TTC549 (cell line): ENCODE results near the gene KYNU.
"Not testable (repeated sequence)": the region's sequence is repeated elsewhere in the genome, so short reads cannot be mapped to it uniquely, and the experiment has no call there.

Experiments used
- FAIRE-seq: peaks from 2 replicates; lab custom pipeline; 2012; peaks lifted over from hg19 to GRCh38; lab: Jason Lieb, UNC

Gene KYNU

DNA sequence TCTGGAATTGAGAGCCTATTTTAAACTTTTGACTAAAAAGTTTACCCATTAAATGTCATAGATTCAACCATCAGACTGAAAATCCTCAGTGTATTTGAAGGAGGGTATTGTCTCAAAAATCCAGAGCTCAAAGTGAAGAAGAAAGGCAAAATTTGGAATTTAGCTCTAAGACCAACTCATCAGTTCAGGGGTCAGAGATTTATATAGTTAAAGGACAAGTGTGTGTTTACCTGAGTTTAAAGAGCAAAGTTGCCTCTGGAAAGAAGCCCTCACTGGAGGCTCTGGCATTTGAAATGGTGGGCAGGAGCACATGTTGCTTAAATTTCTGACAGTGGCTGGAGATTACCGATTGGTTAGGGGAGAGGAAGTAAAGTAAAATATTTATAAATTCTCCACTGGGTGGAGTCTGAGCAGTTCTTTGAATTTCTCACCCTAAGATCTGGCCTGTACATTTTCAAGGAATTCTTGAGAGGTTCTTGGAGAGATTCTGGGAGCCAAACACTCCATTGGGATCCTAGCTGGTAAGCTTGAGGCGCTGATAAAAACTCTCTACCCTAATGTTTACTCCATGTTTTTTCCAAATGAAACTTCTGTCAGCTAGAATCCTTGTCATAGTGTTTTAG is at the start of gene KYNU:
KYNU (plus strand) TSS at position 449 of the 623 bp plus-strand sequence. CDS start 7,704 bp downstream, outside the sequence.
- FAIRE-seq, result no peak

DNA sequence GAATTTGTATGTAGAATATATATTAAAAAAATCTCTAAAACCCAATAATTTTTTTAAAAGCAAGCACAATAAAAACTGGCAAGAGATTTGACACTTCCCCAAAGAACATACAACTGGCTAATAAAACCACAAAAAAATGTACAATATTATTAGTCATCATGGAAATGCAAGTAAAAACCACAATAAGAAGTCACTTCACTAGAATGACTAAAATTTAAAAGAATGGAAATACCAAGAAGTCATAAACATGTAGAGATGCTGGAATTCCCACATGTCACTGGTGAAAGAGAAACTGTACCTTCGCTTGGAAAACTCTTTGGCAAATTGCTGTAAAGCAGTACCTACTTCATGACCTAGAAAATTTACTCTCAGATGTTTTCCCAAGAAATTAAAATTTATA is 43.4 kb upstream of the KYNU start:
- no peak for FAIRE-seq

DNA sequence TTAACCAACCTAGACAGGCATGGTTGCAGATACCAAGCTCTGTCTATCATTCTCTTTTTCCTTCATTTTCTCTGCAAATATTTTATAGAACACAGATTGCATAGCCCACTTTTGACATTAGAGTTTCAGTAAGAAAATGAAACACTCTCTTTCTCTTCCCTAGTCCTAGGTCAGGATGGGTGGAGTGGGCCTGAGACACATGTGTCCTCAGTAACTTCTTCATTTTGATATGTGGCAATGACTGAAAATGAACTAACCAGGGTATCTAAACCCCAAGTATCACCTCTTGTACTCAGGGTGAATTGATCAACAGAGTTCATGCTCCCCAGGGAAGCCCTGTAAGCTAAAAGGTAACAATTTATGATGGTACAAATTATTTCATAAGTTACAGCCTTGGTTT is 37.0 kb upstream of the KYNU start:
- FAIRE-seq, result no peak

DNA sequence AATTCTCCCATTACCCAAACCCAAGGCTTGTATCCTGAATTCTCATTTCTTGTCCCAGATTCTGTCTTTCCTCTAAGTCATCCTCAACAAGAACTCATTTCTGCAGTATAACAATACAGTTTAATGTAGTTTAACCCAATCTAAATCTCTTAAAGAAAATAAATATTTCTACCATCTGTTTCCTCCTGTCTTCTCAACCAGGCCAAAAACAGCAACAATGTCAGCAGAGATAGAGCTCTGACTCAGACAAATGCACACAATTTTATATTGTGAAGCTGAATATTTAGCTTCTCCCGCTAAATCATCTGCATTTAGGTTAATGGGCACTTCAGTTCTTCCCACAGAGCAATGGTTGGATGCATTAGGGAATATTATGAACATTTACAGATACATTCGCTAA is 35.7 kb upstream of the KYNU start:
- FAIRE-seq, result no peak

DNA sequence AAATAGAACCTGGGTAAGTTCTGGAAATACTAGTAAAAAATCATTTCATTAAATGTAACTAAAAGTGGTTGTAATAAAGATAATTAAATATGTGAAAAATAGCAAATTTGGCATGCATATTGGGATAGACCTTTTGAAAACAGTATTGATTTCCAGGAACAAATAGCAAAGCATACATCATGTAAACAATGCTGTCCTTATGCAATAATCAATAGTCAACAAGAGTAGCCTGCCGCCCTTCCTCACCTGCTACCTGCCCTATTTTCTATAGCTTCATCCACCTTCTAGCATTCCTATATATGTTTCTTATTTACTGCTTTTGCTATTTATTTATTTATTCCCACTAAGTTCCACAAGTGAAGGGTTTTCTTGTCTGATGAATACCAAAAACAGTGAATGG is 35.1 kb upstream of the KYNU start:
- no peak for FAIRE-seq

DNA sequence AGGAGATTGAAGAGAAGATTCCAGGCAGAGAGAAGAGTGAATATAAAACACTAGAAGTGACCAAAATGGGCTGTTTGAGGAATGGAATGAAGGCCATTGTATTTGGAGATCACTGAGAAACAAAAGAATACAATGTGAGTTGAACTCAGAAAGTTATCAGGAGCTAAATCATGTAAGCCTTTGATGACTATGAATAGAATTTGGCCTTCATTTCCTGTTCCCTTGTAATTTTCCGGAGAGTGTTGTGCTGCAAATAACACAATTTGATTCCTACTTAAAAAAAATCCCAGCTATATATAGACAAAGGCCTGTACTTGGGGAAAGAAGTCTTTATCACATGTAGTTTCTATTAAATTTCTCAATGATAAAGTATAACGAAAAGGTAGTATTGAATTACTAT is 33.7 kb upstream of the KYNU start:
- no peak for FAIRE-seq

DNA sequence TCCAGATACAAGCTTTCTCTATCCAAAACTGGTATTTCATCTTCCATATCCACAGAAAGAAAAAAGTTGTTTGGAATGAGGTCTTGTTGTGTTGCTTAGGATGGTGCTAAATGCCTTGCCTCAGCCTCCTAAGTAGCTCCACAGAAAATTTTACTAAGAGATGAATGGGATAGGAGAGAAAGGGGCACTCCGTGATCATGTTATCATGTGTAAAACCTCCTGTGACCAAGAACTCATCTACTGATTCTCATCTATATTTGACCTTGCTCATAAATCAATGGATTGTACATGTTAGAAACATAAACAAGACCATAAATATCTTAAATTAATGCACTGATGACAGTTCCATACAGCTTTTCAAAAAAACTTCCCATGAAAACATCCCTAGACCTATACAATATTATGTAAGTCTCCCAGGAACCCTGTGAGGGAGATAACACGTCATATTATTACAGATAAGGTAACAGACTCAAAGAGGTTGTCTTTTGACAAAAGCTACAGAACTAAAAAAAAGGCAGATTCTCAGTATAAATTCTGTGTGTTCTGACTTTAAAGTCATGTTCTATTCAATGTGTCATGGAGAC is 29.3 kb upstream of the KYNU start:
- FAIRE-seq, result no peak

DNA sequence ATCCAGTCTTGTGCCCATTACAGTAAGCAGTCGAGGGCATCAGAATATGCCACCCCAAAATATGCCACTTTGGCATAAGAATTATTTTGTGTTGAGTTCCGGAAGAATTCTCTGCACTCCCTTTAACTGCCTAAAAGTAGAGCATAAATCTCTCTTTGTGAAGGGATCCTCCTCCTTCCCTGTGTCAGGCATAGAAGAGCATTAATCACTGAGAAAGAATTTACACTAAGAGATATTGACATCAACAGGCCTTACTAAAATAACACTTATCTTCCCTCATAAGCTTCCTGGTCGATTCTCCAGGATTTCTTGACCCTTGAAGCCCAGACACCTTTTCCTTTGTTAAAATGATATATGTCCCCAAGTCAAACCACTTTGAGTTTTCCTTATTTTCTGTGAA is 27.6 kb upstream of the KYNU start:
- no peak for FAIRE-seq

DNA sequence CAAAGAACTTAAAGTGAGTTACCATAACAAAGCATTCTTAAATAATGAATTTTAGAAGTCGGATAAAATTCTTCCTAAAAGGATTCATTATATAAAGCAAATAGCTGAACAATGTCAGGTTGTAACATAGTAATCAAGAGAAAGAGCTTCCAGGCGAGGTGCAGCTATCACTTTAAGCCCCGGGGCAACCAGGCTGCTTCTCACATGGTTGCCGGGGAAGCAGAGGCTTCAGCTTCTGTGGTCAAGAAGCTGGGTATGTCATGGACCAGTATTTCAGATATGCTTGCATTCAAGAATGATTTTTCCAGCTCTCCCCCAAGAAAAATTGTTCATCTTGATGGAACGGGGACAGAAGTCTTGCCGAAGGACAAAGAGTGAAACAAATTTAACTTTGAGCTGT is 23.6 kb upstream of the KYNU start:
- FAIRE-seq, result no peak

DNA sequence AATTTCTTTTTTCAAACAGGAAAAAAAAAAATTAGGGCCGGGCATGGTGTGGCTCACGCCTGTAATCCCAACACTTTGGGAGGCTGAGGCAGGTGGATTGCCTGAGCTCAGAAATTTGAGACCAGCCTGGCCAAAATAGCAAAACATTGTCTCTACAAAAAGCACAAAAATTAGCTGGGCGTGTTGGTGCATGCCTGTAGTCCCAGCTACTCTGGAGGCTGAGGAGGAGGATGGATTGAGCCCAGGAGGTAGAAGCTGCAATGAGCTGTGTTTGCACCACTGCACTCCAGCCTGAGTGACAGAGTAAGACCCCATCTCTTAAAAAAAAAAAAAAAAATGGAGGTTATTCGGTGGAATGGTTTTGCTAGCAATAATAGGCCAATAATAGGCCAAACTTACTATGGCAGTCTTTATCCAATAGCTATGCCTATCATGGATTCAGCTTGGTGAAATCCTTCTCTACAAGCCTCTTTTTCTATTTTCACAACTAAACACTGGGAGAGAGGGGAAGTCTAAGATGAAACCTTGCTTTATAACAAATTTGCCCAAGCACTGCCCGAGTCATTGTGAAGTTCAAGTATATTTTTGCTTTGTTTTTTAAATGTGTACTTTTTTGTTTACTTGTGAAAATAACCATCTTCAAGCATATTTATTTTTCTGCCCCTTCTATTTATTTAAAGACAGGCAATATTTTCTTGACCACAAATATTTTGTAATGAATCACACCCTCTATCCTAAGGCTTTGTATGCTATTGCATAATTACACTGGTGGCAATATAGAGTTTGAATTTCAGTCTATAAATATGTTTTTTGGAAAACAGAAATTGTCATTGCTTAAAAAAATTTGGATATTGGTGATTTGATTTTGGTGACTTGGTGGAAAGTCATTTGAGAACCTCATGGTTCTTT is 20.0 kb upstream of the KYNU start:
- FAIRE-seq, result no peak

DNA sequence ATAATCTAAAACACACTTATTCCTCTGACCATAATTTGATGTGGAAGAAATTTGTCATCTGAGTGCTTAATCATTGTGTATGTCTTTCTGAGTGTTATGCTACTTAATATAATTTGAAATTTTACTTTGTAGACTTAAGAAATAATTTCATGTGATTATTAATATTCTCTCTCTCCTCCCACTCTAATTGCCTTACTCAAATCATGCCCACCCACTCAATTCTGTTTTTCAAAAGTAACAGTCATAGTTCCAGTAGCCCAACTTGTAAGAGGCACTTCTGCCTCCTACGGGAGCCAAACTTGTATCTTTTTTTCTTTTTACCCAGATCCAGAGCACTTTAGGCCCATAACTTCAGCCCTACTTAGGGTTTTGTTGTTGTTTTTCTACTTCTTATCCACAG is 18.5 kb upstream of the KYNU start:
- no peak for FAIRE-seq

DNA sequence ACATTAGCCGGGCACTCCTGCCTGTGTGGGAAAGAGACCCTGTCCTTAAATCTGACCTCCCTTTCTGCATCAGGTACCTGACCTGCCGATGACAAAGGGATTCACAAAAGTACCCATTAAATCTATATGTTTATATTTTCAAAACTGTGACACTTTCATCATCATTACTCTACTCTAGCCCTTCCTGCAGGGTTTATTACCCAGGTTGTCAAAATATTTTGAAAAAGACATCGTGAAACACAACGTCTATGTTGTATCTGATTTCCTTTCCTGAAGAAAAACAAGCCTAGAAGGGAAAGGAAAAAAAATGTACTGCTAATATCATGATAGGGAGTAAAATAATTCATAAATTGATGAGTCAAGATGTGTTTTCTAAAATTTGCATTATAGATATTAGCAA is 15.2 kb upstream of the KYNU start:
- FAIRE-seq, result no peak

DNA sequence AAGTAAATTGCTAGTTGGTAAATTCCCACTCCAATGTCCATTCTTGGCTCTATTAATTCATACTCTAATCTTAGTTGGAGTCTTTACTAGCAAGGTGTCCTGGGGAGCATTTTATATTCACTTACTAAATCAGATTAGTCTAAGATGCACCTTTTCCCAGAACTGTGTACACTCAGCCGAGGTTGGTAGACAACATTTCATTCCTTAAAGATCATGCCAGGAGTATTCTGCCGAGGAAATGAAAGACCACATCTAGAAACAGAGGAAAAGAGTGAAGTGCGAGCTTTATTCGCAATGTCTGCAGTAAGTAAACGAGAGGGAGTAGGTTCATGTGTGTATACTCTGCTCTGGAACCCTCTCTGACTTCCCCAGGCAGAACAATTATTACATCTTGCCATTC is 14.6 kb upstream of the KYNU start:
- no peak for FAIRE-seq

DNA sequence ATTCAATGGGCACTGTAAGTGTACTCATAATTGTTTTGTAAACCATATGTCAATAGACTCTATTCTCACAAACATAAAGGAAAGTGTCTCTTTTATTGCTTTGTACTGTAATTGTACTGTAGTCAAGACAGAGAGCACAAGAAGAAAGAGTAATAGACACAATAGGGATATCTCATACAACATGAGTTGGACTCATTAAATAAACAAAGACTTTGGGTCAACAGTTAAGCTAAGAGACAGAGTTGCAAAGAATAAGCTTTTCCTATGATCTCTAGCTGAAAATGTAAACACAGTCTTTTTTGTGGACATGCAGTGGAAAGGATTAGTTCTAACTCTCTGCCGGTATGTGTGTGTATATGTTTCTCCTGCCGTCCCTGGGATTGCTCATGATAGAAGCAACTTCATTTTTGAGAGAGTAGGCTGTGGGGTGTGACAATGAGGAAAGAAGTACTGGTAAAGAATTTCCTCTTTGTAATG is 13.9 kb upstream of the KYNU start:
- FAIRE-seq, result no peak

DNA sequence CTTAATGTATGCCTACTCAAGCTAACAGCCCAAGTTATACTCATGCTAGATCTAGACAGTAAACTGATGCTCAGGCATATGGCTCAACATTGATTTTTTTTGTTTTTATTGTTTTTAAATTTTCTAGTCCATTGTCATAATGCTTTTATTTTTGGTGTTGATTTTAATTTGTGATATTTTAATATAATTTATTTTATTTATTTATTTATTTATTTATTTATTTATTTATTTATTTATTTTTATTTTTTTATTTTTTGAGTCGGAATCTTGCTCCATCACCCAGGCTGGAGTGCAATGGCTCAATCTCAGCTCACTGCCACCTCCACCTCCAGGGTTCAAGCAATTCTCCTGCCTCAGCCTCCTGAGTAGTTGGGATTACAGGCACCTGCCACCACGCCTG is 12.9 kb upstream of the KYNU start:
- not testable (repeated sequence) for FAIRE-seq

DNA sequence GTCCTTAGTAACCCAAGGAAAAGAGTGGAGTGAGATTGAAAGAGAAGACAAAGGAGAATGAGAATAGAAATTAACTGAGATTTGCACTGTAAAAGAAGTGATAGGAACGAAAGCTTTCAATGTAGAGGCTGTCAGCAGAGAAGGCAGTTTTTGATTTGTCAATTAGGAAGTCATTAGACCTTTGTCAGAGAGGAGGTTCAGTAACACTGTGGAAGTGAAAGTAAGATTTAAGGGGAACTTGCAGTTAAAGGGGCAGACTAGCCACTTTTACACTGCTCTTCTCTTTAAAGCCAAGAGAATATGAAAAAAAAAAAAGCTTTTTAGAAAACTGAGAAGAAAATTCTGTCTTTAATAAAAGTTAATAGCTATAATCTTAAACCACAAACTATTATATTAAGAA is 11.5 kb upstream of the KYNU start:
- no peak for FAIRE-seq

DNA sequence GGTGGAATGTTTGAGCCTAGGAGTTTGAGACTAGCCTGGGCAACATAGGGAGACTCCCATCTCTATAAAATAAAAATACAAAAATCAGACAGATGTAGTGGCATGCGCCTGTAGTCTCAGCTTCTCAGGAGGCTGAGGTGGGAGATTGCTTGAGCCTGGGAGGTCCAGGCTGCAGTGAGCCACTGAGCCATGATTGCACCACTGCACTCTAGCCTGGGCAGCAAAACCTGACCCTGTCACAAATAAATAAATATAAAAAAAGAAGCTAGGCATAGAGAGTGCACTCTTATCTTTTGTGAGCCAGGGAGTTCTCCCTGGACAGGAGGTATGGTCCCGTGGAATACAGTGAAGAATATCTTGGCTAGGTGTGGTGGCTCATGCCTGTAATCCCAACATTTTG is 11.0 kb upstream of the KYNU start:
- no peak for FAIRE-seq

DNA sequence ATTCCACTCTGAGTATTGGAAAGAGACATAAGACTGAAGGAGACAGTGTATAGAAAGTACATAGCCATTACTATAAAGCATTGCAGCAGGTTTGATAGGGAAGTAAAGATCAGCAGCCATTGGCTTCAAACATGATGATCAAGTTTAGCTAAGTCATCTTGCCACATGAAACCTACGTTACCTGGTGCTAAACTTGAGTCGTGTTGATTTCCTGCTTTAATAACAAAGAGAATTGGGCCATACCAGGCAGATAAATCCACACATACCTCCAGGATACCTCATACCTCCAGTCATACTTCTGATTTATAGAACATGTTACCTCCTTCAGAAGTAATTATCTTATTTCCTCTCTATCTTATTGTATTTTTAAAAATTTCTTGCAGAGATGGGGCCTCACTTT is 10.3 kb upstream of the KYNU start:
- no peak for FAIRE-seq

DNA sequence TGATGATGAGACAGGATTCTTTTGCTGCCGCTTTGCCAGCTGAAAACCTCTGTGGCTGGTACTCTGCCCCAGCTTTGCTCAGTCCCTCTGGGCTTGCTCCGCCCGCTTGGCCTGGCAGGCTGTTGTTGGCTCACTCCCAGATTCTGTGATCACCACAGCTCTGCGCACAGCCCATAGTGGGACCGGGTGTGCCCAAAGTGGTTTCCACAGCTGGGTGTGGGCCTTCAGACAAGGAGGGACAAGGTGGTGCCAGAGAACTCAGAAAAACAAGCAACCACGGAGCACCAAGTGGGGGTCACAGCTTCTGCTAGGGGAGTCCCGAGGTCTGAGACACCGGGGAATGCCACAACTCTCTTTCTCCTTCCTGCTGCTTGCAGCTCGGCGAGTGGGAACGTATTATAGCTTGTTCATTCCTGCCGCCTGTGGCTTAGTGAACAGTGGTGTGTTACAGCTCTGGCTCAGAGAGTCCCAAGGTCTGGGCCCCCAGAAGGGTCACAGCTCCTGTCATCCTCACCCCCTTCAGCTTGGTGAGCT is 9.2 kb upstream of the KYNU start:
- FAIRE-seq, result no peak

DNA sequence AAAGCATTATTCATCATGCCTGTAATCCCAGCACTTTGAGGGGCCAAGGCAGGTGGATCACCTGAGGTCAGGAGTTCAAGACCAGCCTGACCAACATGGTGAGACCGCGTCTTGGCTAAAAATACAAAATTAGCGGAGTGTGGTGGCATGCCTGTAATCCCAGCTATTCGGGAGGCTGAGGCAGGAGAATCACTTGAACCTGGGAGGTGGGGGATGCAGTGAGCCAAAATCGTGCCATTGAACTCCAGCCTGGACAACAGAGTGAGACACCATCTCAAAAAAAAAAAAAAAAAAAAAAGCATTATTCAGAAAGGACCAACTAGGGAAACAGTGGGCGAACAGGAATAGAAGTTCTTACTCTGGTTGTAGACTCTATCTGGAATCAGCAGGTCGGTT is 8.4 kb upstream of the KYNU start:
- not testable (repeated sequence) for FAIRE-seq

DNA sequence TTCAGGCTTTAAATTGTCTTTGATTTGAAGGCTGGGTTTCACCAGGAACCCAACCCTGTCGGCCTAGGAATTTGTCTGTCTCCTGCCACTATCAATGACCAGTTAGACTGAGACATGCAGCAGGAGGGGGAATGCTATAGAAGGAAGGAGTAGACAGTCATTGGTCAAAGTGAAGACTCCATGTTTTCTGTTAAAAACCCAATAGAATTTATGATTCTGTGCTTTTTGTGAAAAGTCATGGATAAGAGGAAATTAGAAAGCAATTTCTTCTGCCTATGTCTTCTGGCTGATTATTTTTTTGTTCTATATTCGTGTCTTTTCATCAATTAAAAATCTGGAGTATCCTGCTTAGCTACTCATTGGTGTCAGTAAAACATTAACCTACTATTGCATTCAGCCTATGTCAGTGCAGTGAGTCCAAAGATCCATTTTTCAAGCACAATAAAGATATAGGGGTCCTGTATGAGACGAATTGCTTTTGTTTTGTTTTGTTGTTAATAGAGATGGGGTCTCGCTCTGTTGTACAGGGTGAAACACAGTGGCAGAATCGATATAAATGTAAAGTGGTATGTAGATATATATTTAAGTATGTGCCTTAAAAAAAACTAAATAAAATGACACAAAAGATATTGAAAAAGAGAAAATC is 7.9 kb upstream of the KYNU start:
- FAIRE-seq, result no peak

DNA sequence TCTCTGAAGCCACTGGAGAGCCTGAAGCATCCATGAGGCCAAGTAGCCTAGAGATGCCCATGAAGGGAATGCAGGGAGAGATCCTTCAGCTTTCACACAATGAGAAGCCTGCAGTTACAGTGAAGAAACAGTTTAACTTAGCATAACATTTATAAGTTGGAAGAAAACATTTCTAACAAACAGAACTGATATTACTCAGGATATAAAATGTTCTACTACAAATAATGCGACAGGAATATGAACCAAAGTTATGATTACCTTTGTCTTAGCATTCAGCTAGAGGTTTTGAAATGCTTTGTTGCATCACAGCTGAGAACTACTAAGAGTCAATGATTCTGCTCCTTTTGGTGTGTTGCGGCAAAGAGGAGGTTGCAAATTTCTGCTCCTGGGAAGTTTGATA is 6.9 kb upstream of the KYNU start:
- no peak for FAIRE-seq

DNA sequence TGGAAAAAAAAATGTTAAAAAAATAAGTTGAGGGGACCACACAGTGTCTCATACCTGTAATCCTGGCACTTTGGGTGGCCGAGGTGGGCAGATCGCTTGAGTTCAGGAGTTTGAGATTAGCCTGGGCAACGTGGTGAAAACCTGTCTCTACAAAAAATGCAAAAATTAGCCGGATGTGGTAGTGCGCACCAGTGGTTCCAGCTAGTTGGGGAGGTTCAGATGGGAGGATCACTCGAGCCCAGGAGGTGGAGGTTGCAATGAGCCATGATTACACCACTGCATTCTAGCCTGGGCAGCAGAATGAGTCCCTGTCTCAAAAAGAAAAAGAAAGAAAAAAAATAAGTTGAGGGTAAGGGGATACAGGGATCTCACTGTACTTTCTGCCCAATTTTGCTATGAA is 6.1 kb upstream of the KYNU start:
- no peak for FAIRE-seq
